Measurements from ENCODE around the gene PROM1. TPM values are rescaled to one million over a fixed set of nuclear protein-coding genes. Genes with fewer than 3 reads are reported as not detected.

Gene PROM1
- total and polyA plus RNA-seq, 9 of the 15 experiments (the other 6 are each of a cell fraction or from before 2014, with no cell fraction given) = 0.05 TPM; not detected in 8

DNA sequence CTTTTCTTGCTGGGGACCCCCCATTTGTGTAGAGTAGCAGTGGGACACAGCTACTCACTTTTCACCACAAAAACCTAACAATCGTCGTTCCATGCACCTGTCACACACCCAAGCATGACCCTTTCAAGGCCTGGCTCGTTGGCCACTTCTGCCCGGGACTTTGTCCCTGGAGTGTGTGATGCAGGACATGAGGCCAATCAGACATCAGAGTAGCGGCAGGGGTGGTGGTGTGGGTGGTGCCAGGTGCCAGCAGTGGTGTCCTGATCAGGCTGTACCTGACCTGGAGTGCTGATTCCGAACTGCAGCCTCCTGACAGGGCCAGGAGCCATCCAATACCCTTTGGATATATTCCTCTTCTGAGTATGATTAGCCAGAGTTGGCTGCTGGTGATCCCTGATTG lies 23.1 kb upstream of the PROM1 start (continued):
- no peak for TF ChIP-seq POU5F1 (IDR thresholded peaks at IDR 0.05; ENCODE audit: borderline replicate concordance, low read depth, low read length, partially characterized antibody)

DNA sequence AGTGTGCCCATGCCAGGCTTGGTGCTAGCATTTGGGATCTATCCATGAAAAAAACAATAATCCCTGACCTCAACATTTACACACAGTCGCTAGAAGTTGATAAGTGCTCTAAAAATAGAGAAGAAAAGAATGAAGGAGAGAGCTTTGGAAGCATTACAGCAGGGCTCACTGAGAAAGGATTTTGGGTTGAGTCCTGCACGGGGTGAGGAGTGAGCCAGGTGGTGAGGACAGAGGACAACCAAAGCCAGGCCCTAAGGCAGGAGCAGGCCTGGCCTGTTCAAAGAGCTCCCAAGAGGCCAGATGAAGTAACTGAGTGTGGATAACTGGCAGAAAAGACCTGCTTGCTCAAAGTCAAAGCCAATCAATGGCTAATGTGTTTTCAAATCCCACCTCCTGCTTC lies 20.7 kb upstream of the PROM1 start:
- 0% methylated on average over 2 of the region's 2 CpGs for WGBS (ENCODE audit: insufficient coverage, low coverage, missing lambda C conversion rate)
- TF ChIP-seq SP2 (IDR thresholded peaks at IDR 0.05; ENCODE audit: extremely low read depth, low read depth, low read length, poor library complexity, severe bottlenecking) = no peak
- no peak for TF ChIP-seq ZKSCAN1 (IDR thresholded peaks at IDR 0.05; ENCODE audit: low read depth, low read length)
- TF ChIP-seq ZSCAN29 (IDR thresholded peaks at IDR 0.05) = no peak
- TF ChIP-seq POLR3G (IDR thresholded peaks at IDR 0.05; ENCODE audit: extremely low read depth, insufficient read length, insufficient replicate concordance) = no peak
- TF ChIP-seq PHF21A (IDR thresholded peaks at IDR 0.05; ENCODE audit: borderline replicate concordance, low read depth) = no peak
- TF ChIP-seq TCF7L2 (IDR thresholded peaks at IDR 0.05; ENCODE audit: low read depth, low read length) = no peak
- TF ChIP-seq OTX1 (CRISPR knock-in tag; IDR thresholded peaks at IDR 0.05) = no peak
- Histone ChIP-seq H3K27ac (ENCODE audit: extremely low read depth, low read depth, low read length) (no peak overlapping the region), H3K36me3 (ENCODE audit: control insufficient read depth, insufficient read depth, low read length) (no peaks in the 10 kb centered on the region), H4K20me1 (replicated peaks; ENCODE audit: control insufficient read depth, insufficient read depth, low read length) (no peaks in the 10 kb centered on the region), H3K27me3 (ENCODE audit: control insufficient read depth in 2 of 2, insufficient read depth in 2 of 2, low read length in 2 of 2) (peaks cover 8 to 10% of the 10 kb centered on the region in 2 experiments; a peak in 4 of 5 replicates), H2AFZ (ENCODE audit: low read depth, low read length) (no peak overlapping the region), H3K79me2 (ENCODE audit: control insufficient read depth, insufficient read depth, low read length) (no peaks in the 10 kb centered on the region), H3K4me1 (replicated peaks in 1 of 2; ENCODE audit: control insufficient read depth in 2 of 2, insufficient read depth in 2 of 2, low read length in 2 of 2) (no peaks in the 10 kb centered on the region), H3K4me3 (no peak overlapping the region), H3K9me1 (ENCODE audit: control insufficient read depth, insufficient read depth, low read length) (no peaks in the 10 kb centered on the region), H3K4me2 (ENCODE audit: insufficient read depth, low read length) (no peak overlapping the region), H3K9me3 (replicated peaks; ENCODE audit: control insufficient read depth, insufficient read depth, low read depth, low read length) (no peaks in the 10 kb centered on the region), H3K9ac (ENCODE audit: insufficient read depth in 1 of 2, low read depth in 2 of 2, low read length in 2 of 2) (no peak overlapping the region)
- in situ Hi-C loops (cut with MboI) (no loop called here), intact Hi-C loops (cut with micrococcal nuclease) (no loop called here)
- no TSS peak for BruUV-seq (replicated peaks)
- DNase-seq (ENCODE audit: extremely low read depth in 1 of 4, low spot score in 3 of 4) (no peak), ATAC-seq (no peak), FAIRE-seq (no peak)
- CTCF ChIA-PET (ENCODE audit: low intra/inter-chr PET ratio) = no interaction called here
- POLR2A ChIA-PET = no interaction called here

Data from K562 (cell line).